HCT116 (cell line): ENCODE data around the gene MAGEC3. TPM values are rescaled to one million over a fixed set of nuclear protein-coding genes. Genes with fewer than 3 reads are reported as not detected.

Experiments used
- ATAC-seq: fragments of 200-7000 bp; cut with Tn5 transposase; 2 replicates; pipeline ENCODE4 v1.9.1; 2020; ENCODE audit warnings: mild to moderate bottlenecking, moderate library complexity
- BruUV-seq: library from RNA; stranded (reverse); fragments of 400-500 nt; replicated peaks from 2 replicates; lab custom pipeline; 2021; lab: Mats Ljungman, UMichigan
- CTCF ChIA-PET: fragments of 300-600 bp; sonication (Branson Sonifier 250); formaldehyde crosslinking; loops from one replicate; lab custom pipeline; 2021; ENCODE audit warnings: antibody characterized with exemption; lab: Charles Lee
- POLR2A ChIA-PET: fragments of 300-600, 350-600 bp; sonication (Branson Sonifier 250); formaldehyde crosslinking; loops from one replicate; lab custom pipeline; 2021; ENCODE audit warnings: antibody characterized with exemption; lab: Charles Lee
- RAD21 ChIA-PET, 2 experiments: fragments of 300-600 bp; sonication (Branson Sonifier 250); formaldehyde crosslinking; loops; one replicate each; lab custom pipeline; 2023; ENCODE audit warnings: low total read pairs in 2 of 2; ENCODE audit not compliant: uncharacterized antibody in 2 of 2, unreplicated experiment in 2 of 2, low non-redundant PET in 1 of 2; lab: Charles Lee
- DNase-seq: peaks from one replicate; pipeline ENCODE4 v3.0.0-alpha.2; 2010; ENCODE audit warnings: low read depth, low spot score
- H2AFZ ChIP-seq: fragments of 200-600 bp; shearing (Covaris generic), sonication (generic); 2 replicates; pipeline ENCODE4 v1.6.1; 2017; ENCODE audit warnings: low read depth, mixed run types, mixed read lengths, antibody characterized with exemption, low read length; ENCODE audit not compliant: poor library complexity, severe bottlenecking
- H3K27ac ChIP-seq: 2 replicates; pipeline ENCODE4 v1.5.1; 2012; ENCODE audit warnings: low read depth, low read length
- H3K27me3 ChIP-seq: fragments of 200-600 bp; sonication (generic); 2 replicates; pipeline ENCODE4 v1.6.1; 2016; ENCODE audit warnings: mixed run types, low read length, mixed read lengths; ENCODE audit not compliant: insufficient read depth
- H3K36me3 ChIP-seq, 2 experiments: fragments of 200-500 bp in 1 of 2; fragments of 200-600 bp in 1 of 2; sonication (Bioruptor generic) in 1 of 2; sonication (generic) in 1 of 2; 2 replicates each; pipeline versions ENCODE4 v1.5.1 to v1.6.1; 2014 to 2016; ENCODE audit warnings: low read length in 2 of 2, inconsistent platforms in 1 of 2, mixed read lengths in 1 of 2, mixed run types in 1 of 2; ENCODE audit not compliant: insufficient read depth in 2 of 2, control insufficient read depth in 1 of 2
- H3K4me1 ChIP-seq, 2 experiments: fragments of 200-600 bp in 1 of 2; sonication (generic) in 1 of 2; 2 replicates each; pipeline versions ENCODE4 v1.5.1 to v1.6.1; 2012 to 2017; ENCODE audit warnings: low read length in 2 of 2, inconsistent platforms in 1 of 2, mild to moderate bottlenecking in 1 of 2, mixed read lengths in 1 of 2, mixed run types in 1 of 2, moderate library complexity in 1 of 2; ENCODE audit not compliant: insufficient read depth in 2 of 2, control insufficient read depth in 1 of 2
- H3K4me2 ChIP-seq: fragments of 200-600 bp; sonication (generic); 2 replicates; pipeline ENCODE4 v1.6.1; 2017; ENCODE audit warnings: mixed run types, low read length, mixed read lengths
- H3K4me3 ChIP-seq, 2 experiments: fragments of 200-600 bp in 1 of 2; sonication (generic) in 1 of 2; replicated peaks in 1 of 2; 2 replicates each; pipeline ENCODE4 v1.5.1; 2011 to 2016; ENCODE audit warnings: low read length in 2 of 2, control low read depth in 1 of 2, low read depth in 1 of 2, mild to moderate bottlenecking in 1 of 2, mixed read lengths in 1 of 2, mixed run types in 1 of 2
- H3K79me2 ChIP-seq: fragments of 200-600 bp; sonication (generic); 2 replicates; pipeline ENCODE4 v1.6.1; 2017; ENCODE audit warnings: mild to moderate bottlenecking, mixed run types, low read length, moderate library complexity, mixed read lengths; ENCODE audit not compliant: insufficient read depth
- H3K9ac ChIP-seq: fragments of 200-600 bp; sonication (generic); 2 replicates; pipeline ENCODE4 v1.6.1; 2016; ENCODE audit warnings: low read length, mixed read lengths
- H3K9me2 ChIP-seq: fragments of 200-600 bp; sonication (generic), shearing (Covaris generic); 2 replicates; pipeline ENCODE4 v1.6.1; 2017; ENCODE audit warnings: mixed run types, mild to moderate bottlenecking, moderate library complexity; ENCODE audit not compliant: insufficient read depth
- H3K9me3 ChIP-seq, 2 experiments: fragments of 200-500 bp in 1 of 2; fragments of 200-600 bp in 1 of 2; sonication (Bioruptor generic) in 1 of 2; sonication (generic) in 1 of 2; 2 replicates each; pipeline ENCODE4 v1.6.1; 2014 to 2017; ENCODE audit warnings: low read length in 2 of 2, mixed read lengths in 2 of 2, inconsistent platforms in 1 of 2, low read depth in 1 of 2, mild to moderate bottlenecking in 1 of 2, mixed run types in 1 of 2, moderate library complexity in 1 of 2; ENCODE audit not compliant: control insufficient read depth in 1 of 2, insufficient read depth in 1 of 2
- H4K20me1 ChIP-seq: fragments of 200-600 bp; sonication (generic), shearing (Covaris generic); 2 replicates; pipeline ENCODE4 v1.6.1; 2017; ENCODE audit warnings: mixed run types, mild to moderate bottlenecking, moderate library complexity; ENCODE audit not compliant: insufficient read depth
- ATF3 ChIP-seq: IDR thresholded peaks from 2 replicates; pipeline ENCODE4 v1.6.1; 2012
- CEBPB ChIP-seq: IDR thresholded peaks from 2 replicates; pipeline ENCODE4 v1.6.1; 2012; ENCODE audit warnings: low read depth
- CTCF ChIP-seq, 3 experiments: fragments of 200-600 bp in 1 of 3; sonication (generic) in 1 of 3; IDR thresholded peaks in 2 of 3; conservative IDR thresholded peaks in 1 of 3; 2 replicates each; pipeline ENCODE4 v1.5.1; 2012 to 2017; ENCODE audit warnings: low read depth in 2 of 3, low read length in 2 of 3, antibody characterized with exemption in 1 of 3, borderline replicate concordance in 1 of 3, control low read depth in 1 of 3, mild to moderate bottlenecking in 1 of 3, mixed read lengths in 1 of 3, mixed run types in 1 of 3, moderate library complexity in 1 of 3; ENCODE audit not compliant: insufficient read depth in 1 of 3
- ELF1 ChIP-seq: IDR thresholded peaks from 2 replicates; pipeline ENCODE4 v1.6.1; 2012; ENCODE audit warnings: low read depth, borderline replicate concordance
- JUND ChIP-seq: IDR thresholded peaks from 2 replicates; pipeline ENCODE4 v1.6.1; 2012
- MAX ChIP-seq: IDR thresholded peaks from 2 replicates; pipeline ENCODE4 v1.6.1; 2012
- POLR2A ChIP-seq: IDR thresholded peaks from 2 replicates; pipeline ENCODE4 v1.7.0; 2011; ENCODE audit warnings: borderline replicate concordance; ENCODE audit not compliant: insufficient read depth, insufficient read length; ENCODE audit errors: extremely low read depth
- POLR2AphosphoS5 ChIP-seq: IDR thresholded peaks from 2 replicates; pipeline ENCODE4 v1.6.1; 2011; ENCODE audit warnings: mild to moderate bottlenecking, low read depth, low read length, moderate library complexity
- RAD21 ChIP-seq: IDR thresholded peaks from 2 replicates; pipeline ENCODE4 v1.6.1; 2012; ENCODE audit warnings: low read depth, mild to moderate bottlenecking
- SIN3A ChIP-seq: IDR thresholded peaks from 2 replicates; pipeline ENCODE4 v1.6.1; 2012; ENCODE audit warnings: low read depth
- SRF ChIP-seq: IDR thresholded peaks from 2 replicates; pipeline ENCODE4 v1.6.1; 2012; ENCODE audit warnings: low read depth
- YY1 ChIP-seq: IDR thresholded peaks from 2 replicates; pipeline ENCODE4 v1.6.1; 2011; ENCODE audit warnings: low read length, low read depth, moderate library complexity, mild to moderate bottlenecking; ENCODE audit not compliant: insufficient replicate concordance; ENCODE audit errors: extremely low read depth
- ZBTB33 ChIP-seq: IDR thresholded peaks from 2 replicates; pipeline ENCODE4 v1.6.1; 2011; ENCODE audit warnings: mild to moderate bottlenecking, low read length, moderate library complexity; ENCODE audit not compliant: insufficient replicate concordance; ENCODE audit errors: extremely low read depth
- ZNF274 ChIP-seq: fragments of 200-500 bp; sonication (Bioruptor generic); IDR thresholded peaks from 2 replicates; pipeline ENCODE4 v1.6.1; 2014; ENCODE audit warnings: mild to moderate bottlenecking, low read depth, low read length, inconsistent platforms
- intact Hi-C: fragments of 100-400 bp; cut with micrococcal nuclease; formaldehyde crosslinking; loops from 2 replicates; pipeline ENCODE4 v1.10.0; 2022
- total RNA-seq: library from RNA; stranded (reverse); gene quantifications from one replicate; pipeline ENCODE4 v1.2.1, GENCODE V29; 2021; ENCODE audit not compliant: unreplicated experiment

The MAGEC3 gene
- total RNA-seq, 1 experiment from 2014 or later, result not detected

GRCh38 chrX:141941234-141941633 lies 103.1 kb downstream of the MAGEC3 start:
- Histone ChIP-seq H3K9me2 (no peaks in the 10 kb centered on the region), H3K4me3 (no peak overlapping the region), H3K4me1 (no peaks in the 10 kb centered on the region), H3K4me2 (no peak overlapping the region), H3K9me3 (no peaks in the 10 kb centered on the region; a peak in 1 of 4 replicates), H2AFZ (no peak overlapping the region), H3K9ac (no peak overlapping the region), H4K20me1 (no peaks in the 10 kb centered on the region), H3K79me2 (no peaks in the 10 kb centered on the region), H3K27ac (no peak overlapping the region), H3K36me3 (no peaks in the 10 kb centered on the region), H3K27me3 (no peaks in the 10 kb centered on the region)
- TF ChIP-seq POLR2A, result no peak
- TF ChIP-seq CTCF (IDR thresholded peaks at IDR 0.05 in 2 of 3, conservative IDR thresholded peaks at IDR 0.05 in 1 of 3; ENCODE audit: borderline replicate concordance in 1 of 3, insufficient read depth in 1 of 3, low read depth in 2 of 3, low read length in 2 of 3), result no peak
- no peak for TF ChIP-seq SRF
- TF ChIP-seq YY1, result no peak
- TF ChIP-seq ZNF274, result no peak
- CTCF ChIA-PET, result no interaction called here
- RAD21 ChIA-PET, result no interaction called here
- ATAC-seq, result no peak
- DNase-seq, result no peak
- POLR2A ChIA-PET, result no interaction called here
- intact Hi-C loops, result no loop called here
- BruUV-seq, result no TSS peak

- Histone ChIP-seq H2AFZ (no peak overlapping the region), H3K36me3 (no peaks in the 10 kb centered on the region), H3K27me3 (no peaks in the 10 kb centered on the region), H3K9me3 (no peaks in the 10 kb centered on the region; a peak in 1 of 4 replicates), H4K20me1 (no peaks in the 10 kb centered on the region), H3K4me2 (no peak overlapping the region), H3K9me2 (no peaks in the 10 kb centered on the region), H3K9ac (no peak overlapping the region), H3K79me2 (no peaks in the 10 kb centered on the region), H3K4me3 (no peak overlapping the region), H3K27ac (no peak overlapping the region), H3K4me1 (no peaks in the 10 kb centered on the region)
- no TSS peak for BruUV-seq
- ATAC-seq (no peak), DNase-seq (no peak)
- ChIA-PET RAD21 (no interaction called here), CTCF (no interaction called here), POLR2A (no interaction called here)
- intact Hi-C loops, result no loop called here
- TF ChIP-seq POLR2AphosphoS5 (no peak), JUND (no peak), MAX (no peak), YY1 (no peak), ZNF274 (no peak), ZBTB33 (no peak), ELF1 (no peak), POLR2A (no peak), ATF3 (no peak), SIN3A (no peak), SRF (no peak), RAD21 (no peak), CEBPB (no peak)
These were observed 107.3 kb downstream of the MAGEC3 start for GRCh38 chrX:141945426-141945825.
